HG02943 (cell line): ENCODE results near the gene DGKI.

Source experiments
- ATAC-seq: cut with Tn5 transposase; IDR thresholded peaks from one replicate; pipeline ENCODE4 v1.9.1; 2021; ENCODE audit warnings: mild to moderate bottlenecking, low read depth, moderate library complexity; ENCODE audit not compliant: unreplicated experiment

DGKI gene

DNA sequence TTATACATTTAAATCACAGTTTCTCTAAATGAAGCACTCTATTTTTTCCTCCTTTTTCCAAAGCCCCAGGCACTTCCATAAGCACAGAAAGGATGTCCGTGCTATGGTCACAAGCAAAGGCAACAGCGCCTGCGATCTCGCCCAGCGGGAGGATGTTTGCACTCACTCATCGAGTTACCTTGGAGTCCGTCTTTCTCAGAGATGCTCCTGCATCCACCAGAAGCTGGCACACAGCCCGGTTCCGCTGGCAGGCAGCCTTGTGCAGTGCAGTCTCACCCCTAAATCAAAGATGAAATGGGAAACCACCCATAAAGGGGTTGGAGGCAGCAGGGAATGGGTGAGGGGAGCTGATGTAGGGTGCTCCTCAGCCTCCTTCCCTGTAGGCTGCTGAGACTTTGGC lies 451.4 kb downstream of the DGKI start:
- ATAC-seq, result no peak

DNA sequence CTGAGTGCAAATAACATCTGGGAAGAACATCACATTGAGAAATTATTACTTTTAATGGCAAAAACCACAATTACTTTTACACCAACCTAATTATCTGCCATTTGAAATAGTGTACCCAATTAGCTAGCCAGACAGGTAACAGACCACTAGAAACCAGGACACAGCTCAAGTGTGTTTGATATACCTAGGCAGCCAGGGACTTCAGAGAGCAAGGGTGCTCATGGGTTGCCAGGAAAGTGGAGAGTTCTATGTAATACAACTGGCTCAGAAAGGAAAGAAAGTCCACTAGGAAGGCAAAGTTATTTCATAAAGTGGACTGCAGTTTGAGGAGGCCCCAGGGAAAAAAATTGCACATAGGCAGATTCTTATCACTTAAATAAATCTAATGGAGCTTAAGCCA lies 453.2 kb downstream of the DGKI start:
- no peak for ATAC-seq

- no peak for ATAC-seq
These were observed 456.7 kb downstream of the DGKI start for GRCh38 chr7:137390076-137390475.

- no peak for ATAC-seq
These were observed 457.9 kb downstream of the DGKI start for GRCh38 chr7:137388916-137389315.

DNA sequence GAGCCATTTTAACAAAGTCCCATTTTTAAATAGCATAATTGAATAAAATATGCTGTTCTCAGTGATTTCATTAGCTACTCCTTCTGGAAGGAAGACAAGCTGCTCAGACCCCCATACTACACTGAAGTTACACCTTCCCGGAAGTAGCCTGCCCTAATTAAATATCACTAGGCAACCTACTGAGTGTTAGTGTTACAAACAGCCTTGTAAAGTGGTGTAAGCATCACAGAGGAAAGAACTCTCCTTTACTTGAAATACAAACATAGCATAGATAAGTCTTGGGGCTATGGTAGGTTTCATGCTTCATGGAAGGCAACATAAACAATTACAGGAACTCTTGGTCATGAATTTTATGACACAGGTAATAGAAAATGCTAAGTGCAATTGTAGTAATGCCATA lies 459.8 kb downstream of the DGKI start:
- no peak for ATAC-seq

DNA sequence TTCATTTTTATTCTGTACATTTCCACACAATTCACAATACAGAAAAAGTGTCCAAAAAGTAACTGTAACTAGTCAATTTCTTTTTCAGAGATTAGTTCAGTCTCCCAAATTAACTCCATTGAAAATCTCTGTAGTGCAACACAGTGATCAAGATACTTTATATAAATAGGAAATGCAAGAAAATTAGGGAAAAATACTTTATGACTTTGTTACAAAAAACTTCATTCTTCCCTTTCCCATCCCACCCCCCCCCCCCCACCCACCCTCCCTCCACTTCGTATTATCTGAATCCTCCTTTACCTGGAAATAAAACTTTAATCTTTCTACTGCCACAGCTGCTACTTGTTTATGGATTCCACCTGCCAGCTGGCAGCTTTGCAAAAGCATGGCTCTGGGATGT lies 465.7 kb downstream of the DGKI start:
- ATAC-seq, result no peak

GRCh38 chr7:137373507-137373906 lies 473.3 kb downstream of the DGKI start:
- no peak for ATAC-seq

DNA sequence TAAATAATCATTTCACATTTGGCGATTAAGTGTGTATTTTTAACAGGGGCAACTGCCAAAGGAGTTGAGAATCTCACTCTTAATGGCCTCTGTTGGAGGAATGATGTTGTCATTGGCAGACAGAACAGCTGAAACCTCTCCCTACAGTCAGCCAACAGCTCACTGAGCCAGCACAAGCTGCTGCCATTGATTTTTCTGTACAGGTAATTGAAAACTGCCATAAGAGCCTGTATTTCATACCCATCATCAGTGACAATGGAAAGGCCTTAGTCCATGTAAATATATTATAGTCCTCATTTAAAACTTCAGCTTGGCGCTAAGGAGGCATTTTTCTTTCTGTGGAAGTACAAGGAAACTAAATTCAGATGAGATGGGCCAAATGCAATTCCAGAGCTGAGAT lies 475.2 kb downstream of the DGKI start:
- no peak for ATAC-seq

- ATAC-seq, result no peak
These were observed 479.8 kb downstream of the DGKI start for GRCh38 chr7:137366995-137367394.

- no peak for ATAC-seq
These were observed 483.1 kb downstream of the DGKI start for GRCh38 chr7:137363683-137364082.

DNA sequence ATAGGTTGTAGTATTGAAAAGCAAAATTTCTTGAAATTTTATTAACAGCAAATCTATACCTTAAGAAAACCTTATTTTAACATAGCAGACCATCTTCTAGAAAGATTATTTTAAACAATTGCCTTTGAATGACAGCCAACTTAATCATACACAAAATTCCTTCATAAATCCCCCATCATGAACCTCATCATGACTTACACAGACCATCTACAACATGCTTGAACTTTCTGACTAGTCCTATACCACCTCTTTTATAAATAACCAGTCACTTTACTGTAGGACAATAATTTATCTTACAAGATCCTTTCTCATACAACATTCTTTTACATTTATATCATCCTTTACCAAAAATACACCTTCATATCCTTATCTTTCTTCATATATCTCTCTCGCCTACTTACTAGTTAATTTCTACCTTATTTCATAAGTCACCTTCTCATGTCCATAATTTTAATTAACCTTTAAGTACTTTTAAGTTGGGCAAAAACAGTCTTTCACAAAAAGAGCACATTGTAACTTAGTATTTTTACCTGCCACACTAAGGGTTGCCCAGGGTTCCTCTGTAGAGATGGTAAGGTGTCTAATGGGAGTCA lies 486.6 kb downstream of the DGKI start:
- no peak for ATAC-seq

GRCh38 chr7:137354961-137355360 lies 491.8 kb downstream of the DGKI start:
- no peak for ATAC-seq

DNA sequence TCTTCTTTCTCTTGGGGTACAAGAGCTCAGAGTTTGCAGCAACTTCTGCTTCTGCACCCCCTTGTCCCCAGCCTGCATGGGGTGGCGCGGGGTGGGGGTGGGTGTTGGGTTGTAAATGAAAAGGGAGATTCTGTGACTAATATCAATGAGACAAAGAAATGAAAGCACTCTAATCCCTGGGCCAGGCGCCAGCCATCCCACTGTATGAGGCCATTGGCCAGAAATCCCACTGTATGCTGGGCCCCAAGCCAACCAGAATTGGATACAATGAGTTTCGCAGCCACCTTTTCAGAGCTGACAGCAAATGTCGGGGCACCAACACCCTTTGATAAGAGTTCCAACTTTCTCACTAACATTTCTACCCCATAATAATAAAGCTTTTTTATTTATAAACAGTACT lies 492.4 kb downstream of the DGKI start:
- no peak for ATAC-seq

- ATAC-seq, result no peak
These were observed 494.8 kb downstream of the DGKI start for GRCh38 chr7:137351941-137352340.

GRCh38 chr7:137345799-137346449 lies 500.9 kb downstream of the DGKI start:
- ATAC-seq, result no peak

GRCh38 chr7:137343281-137343841 lies 503.4 kb downstream of the DGKI start, which contains the start of gene PTN:
PTN (minus strand) TSS chr7:137343733; CDS start chr7:137254973, 88,760 bp downstream.
- no peak for ATAC-seq

DNA sequence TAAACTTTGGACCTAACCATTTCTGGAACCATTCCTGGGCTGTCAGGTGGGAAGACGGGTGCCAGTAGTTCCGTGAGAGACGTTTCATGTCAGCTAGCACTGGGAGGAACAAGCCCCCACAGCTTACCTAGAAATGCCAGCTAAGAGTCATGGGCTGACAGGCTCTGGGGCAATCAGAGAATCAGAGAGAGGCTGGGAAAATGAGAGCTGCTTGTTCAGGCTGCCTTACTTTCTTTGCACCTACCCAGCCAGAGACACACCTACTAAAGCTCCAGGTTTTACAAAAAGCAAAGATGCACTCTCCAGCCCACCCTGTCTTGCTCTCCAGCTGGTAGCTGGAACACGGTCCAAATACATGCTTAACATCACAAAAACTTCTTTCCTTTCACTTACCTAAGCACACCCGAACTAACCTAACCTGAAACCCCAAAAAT lies 503.9 kb downstream of the DGKI start:
- no peak for ATAC-seq

GRCh38 chr7:137342265-137342664 lies 504.5 kb downstream of the DGKI start:
- ATAC-seq, result no peak

- ATAC-seq, result no peak
These were observed 508.9 kb downstream of the DGKI start for GRCh38 chr7:137337902-137338301.

GRCh38 chr7:137335814-137336213 lies 511.0 kb downstream of the DGKI start:
- no peak for ATAC-seq

DNA sequence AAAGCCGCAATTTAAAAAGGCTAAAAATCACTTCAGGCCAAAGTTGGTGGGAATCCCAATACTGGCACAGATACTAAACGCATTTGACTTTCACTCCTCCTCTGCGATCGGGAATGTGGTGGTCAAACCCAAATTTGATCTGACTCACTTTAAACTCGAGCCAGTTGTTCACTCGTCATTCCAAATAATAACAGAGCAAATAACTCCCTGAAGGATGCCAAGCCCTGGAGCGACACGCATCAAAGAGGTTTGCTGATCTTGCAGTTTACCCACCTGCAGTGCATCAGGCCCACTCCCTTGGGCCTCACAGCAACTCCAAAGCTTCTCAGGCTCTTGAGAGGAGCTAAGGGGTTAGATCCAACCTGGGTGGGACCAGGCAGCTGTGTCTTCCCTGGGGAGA lies 515.4 kb downstream of the DGKI start:
- ATAC-seq, result no peak
